GM19023 (cell line): ENCODE data around the gene BTN2A1.
"Not testable (repeated sequence)": the region's sequence is repeated elsewhere in the genome, so short reads cannot be mapped to it uniquely, and the experiment has no call there.

Experiments used
- ATAC-seq: cut with Tn5 transposase; IDR thresholded peaks from one replicate; pipeline ENCODE4 v1.9.1; 2021; ENCODE audit warnings: mild to moderate bottlenecking, moderate library complexity; ENCODE audit not compliant: unreplicated experiment

Gene BTN2A1

GRCh38 chr6:26489996-26490964 lies 32.5 kb downstream of the BTN2A1 start:
- no peak for ATAC-seq

GRCh38 chr6:26491604-26492003 lies 33.8 kb downstream of the BTN2A1 start:
- no peak for ATAC-seq

DNA sequence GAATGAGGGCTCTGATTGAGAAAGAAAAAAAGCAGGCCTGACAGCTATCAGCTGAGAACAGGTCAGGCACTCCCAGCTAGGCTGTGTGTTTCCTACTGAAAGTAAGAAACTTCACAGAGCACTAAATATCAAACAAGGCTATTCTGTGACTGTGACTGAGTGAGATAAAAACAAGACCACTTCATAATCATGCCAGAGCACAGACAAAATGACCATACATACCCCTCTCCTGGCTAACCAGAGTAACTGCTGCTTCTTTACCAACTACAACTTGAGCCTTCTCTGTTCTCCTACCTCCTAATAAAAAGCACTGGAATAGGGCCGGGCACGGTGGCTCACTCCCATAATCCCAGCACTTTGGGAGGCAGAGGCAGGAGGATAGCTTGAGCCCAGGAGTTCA lies 35.5 kb downstream of the BTN2A1 start:
- ATAC-seq: no peak

DNA sequence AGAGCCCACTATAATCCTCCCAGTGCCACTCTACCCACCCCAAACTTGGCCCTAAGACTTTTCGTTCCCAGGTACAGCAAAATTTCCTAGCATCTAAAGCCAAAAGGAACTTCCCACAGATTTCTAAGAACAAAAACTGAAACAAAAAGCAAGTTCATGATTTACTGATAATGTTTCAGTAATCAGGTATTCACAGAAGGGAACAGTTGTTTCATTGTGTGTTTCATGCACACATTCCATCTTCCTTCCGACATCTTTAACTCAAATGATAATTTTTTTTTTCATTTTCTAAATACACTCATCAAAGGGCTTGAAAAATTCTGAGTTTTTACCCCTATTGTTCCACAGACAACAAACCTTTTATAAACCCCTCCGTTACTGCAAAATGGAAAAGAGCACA lies 36.4 kb downstream of the BTN2A1 start:
- ATAC-seq: no peak

- no peak for ATAC-seq
These were observed 37.5 kb downstream of the BTN2A1 start for GRCh38 chr6:26495281-26495680.

- no peak for ATAC-seq
These were observed 39.9 kb downstream of the BTN2A1 start for GRCh38 chr6:26497610-26498009.

GRCh38 chr6:26500102-26500501 lies 42.3 kb downstream of the BTN2A1 start, which contains the start of gene BTN1A1:
TSS of gene BTN1A1 (plus strand) at chr6:26500303. CDS start at chr6:26501287, 984 bp downstream.
- no peak for ATAC-seq

- no peak for ATAC-seq
These were observed 43.8 kb downstream of the BTN2A1 start for GRCh38 chr6:26501482-26501986.

DNA sequence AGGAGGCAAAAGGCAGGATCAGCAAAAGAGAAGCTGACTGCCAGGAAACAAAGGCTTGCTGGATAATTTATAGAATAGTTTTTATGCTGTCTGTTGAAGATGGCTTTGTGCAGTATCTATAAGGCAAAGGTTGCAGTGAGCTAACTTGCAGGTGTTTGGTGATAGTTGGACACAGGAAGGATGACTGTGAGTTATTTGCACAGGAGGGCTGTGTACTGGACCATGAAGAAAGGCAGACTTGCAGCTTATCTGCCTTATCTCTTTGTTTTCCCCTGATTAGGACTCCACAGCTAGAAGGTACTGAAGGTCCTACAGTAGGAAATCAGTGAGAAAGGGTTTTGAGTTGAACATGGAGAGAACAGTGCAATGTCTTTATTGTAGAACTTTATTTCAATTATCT lies 44.4 kb downstream of the BTN2A1 start:
- no peak for ATAC-seq

DNA sequence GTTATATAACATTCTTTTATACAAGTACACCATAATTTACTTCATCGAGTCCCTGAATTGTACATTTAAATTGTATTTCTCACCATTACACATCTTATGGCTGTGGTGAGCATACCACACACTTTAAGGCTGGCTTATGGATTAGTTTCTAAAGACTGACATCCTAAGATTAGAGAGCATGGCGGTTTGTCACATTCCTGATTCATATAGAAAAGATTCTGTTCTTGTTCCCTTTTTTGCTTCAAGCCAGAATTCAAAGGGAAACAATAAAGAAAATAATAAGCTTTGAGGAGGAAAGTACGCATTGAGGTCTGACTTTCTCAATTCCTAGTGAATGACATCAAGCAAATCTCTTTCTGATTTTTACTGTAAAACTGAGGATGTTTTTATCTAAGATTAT lies 44.9 kb downstream of the BTN2A1 start:
- no peak for ATAC-seq

- ATAC-seq: no peak
These were observed 49.9 kb downstream of the BTN2A1 start for GRCh38 chr6:26507658-26508057.

- not testable (repeated sequence) for ATAC-seq
These were observed 53.3 kb downstream of the BTN2A1 start for GRCh38 chr6:26511033-26511432.

- no peak for ATAC-seq
These were observed 57.2 kb downstream of the BTN2A1 start for GRCh38 chr6:26514984-26515383.

- no peak for ATAC-seq
These were observed 59.0 kb downstream of the BTN2A1 start for GRCh38 chr6:26516481-26517427.
